Right lobe of liver (tissue), 6 donors: Measurements from ENCODE around the gene RYR3. TPM values are rescaled to one million over a fixed set of nuclear protein-coding genes. Genes with fewer than 3 reads are reported as not detected.

Experiments used
- ATAC-seq, 4 donors: fragments of 200-7000 bp; cut with Tn5 transposase; one replicate each; pipeline ENCODE4 v1.9.1; 2020; ENCODE audit warnings: mild to moderate bottlenecking in 4 of 4, moderate library complexity in 4 of 4
- DNase-seq, 3 donors: peaks; one replicate each; pipeline ENCODE4 v3.0.0-alpha.2; 2020
- H3K27ac ChIP-seq, 3 donors: fragments of 200-600 bp; one replicate each; pipeline ENCODE4 v1.8.0; 2022
- H3K27me3 ChIP-seq, 2 donors: fragments of 200-600 bp; one replicate each; pipeline ENCODE4 v1.8.0; 2022
- H3K36me3 ChIP-seq, 4 donors: fragments of 200-600 bp; sonication (generic) in 1 of 4; one replicate each; pipeline versions ENCODE4 v1.5.1 to v1.8.0; 2017 to 2022; ENCODE audit warnings: control low read depth in 1 of 4
- H3K4me1 ChIP-seq, 4 donors: fragments of 200-600 bp; sonication (generic) in 1 of 4; one replicate each; pipeline versions ENCODE4 v1.5.1 to v1.8.0; 2017 to 2022; ENCODE audit warnings: control low read depth in 1 of 4
- H3K4me3 ChIP-seq, 3 donors: fragments of 200-600 bp; one replicate each; pipeline ENCODE4 v1.8.0; 2022
- H3K9me3 ChIP-seq, 4 donors: fragments of 200-600 bp; sonication (generic) in 1 of 4; one replicate each; pipeline versions ENCODE4 v1.5.1 to v1.8.0; 2017 to 2022; ENCODE audit warnings: control low read depth in 1 of 4
- POLR2A ChIP-seq: fragments of 450-650 bp; IDR thresholded peaks from one replicate; pipeline ENCODE4 v1.6.1; 2017; ENCODE audit warnings: antibody characterized with exemption, mild to moderate bottlenecking
- WGBS: methylation state at CpG from one replicate; pipeline ENCODE4 v1.1.6; 2018; ENCODE audit warnings: low coverage, low lambda C conversion rate; ENCODE audit not compliant: insufficient coverage; ENCODE audit errors: missing lambda C conversion rate; 5-methylcytosine and 5-hydroxymethylcytosine counted together
- intact Hi-C, 2 donors: fragments of 100-400 bp; cut with DNase I; formaldehyde crosslinking; loops; one replicate each; pipeline versions ENCODE4 v1.11.2 to v1.14.1; 2022
- total RNA-seq, 6 experiments: library from RNA; depleted of rRNA in 2 of 6; stranded (reverse); fragments of >200 nt in 2 of 6; fragmentation: NEBNext Ultra II Directional in 3 of 6; extraction: Animal tissue kit (Norgen Biotek cat#: 25700) in 3 of 6; gene quantifications; one replicate each; pipeline versions ENCODE4 v1.1.0 to v1.2.4, GENCODE V29; 2016 to 2023
- TF ChIP-seq, protein P1 (sequence below), 4 donors: fragments of 200-600 bp in 3 of 4; fragments of 450-650 bp in 1 of 4; IDR thresholded peaks; one replicate each; pipeline versions ENCODE4 v1.5.1 to v1.8.0; 2016 to 2022; ENCODE audit warnings: antibody characterized with exemption in 4 of 4, mild to moderate bottlenecking in 2 of 4
- donor health status: DM: no; HTN: yes; CAD: no.
- donor health status: DM: no; HTN: no; CAD: no.
- donor health status: DM: no; HTN: no; CAD: no.
- donor health status: DM: no; HTN: yes; CAD: no.
- donor health status: DM: no; HTN: yes; CAD: no.

Gene RYR3
- total RNA-seq, 6 experiments from 2014 or later: under 0.01 to 0.31 (median 0.05) TPM; not detected in 3

DNA sequence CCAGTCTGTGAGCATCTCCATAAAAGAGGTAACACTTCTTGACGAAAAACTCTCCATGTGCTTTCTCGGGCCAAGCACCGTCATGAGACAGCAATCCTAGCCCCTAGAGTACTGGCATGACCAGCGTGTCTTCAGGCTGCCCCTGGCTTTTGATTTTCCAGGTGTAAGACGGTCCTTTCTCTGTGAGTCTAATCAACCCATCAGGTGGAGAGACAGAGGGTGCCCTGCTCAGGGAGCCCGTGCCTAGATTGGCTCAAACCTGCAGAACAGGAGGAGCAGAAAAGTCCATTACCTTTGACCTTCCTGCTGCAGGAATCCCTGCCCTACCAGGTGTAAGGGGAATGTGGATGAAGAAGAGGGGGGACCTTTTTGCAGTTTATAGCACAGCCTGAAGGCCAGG lies 548.1 kb downstream of the RYR3 start:
- H3K27ac ChIP-seq: no peak overlapping the region
- TF ChIP-seq, protein P1, sequence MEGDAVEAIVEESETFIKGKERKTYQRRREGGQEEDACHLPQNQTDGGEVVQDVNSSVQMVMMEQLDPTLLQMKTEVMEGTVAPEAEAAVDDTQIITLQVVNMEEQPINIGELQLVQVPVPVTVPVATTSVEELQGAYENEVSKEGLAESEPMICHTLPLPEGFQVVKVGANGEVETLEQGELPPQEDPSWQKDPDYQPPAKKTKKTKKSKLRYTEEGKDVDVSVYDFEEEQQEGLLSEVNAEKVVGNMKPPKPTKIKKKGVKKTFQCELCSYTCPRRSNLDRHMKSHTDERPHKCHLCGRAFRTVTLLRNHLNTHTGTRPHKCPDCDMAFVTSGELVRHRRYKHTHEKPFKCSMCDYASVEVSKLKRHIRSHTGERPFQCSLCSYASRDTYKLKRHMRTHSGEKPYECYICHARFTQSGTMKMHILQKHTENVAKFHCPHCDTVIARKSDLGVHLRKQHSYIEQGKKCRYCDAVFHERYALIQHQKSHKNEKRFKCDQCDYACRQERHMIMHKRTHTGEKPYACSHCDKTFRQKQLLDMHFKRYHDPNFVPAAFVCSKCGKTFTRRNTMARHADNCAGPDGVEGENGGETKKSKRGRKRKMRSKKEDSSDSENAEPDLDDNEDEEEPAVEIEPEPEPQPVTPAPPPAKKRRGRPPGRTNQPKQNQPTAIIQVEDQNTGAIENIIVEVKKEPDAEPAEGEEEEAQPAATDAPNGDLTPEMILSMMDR (IDR thresholded peaks at IDR 0.05): no peak
- TF ChIP-seq POLR2A: no peak
- no peaks in the 10 kb centered on the region for H3K27me3 ChIP-seq
- DNase-seq (no peak), ATAC-seq (no peak)
- no peaks in the 10 kb centered on the region for H3K4me1 ChIP-seq
- WGBS: 100% methylated on average over 2 of the region's 6 CpGs
- intact Hi-C loops: no loop called here
- H3K9me3 ChIP-seq: no peaks in the 10 kb centered on the region
- no peak overlapping the region for H3K4me3 ChIP-seq
- no peaks in the 10 kb centered on the region for H3K36me3 ChIP-seq

- TF ChIP-seq, protein P1 (IDR thresholded peaks at IDR 0.05): no peak
- WGBS: 88% methylated on average over 1 of the region's 1 CpG
- DNase-seq: no peak
- no peak for ATAC-seq
- peaks cover 0 to 5% (median 0%) of the 10 kb centered on the region in 4 donors for H3K36me3 ChIP-seq
- intact Hi-C loops: no loop called here
- no peak overlapping the region for H3K4me3 ChIP-seq
- H3K27me3 ChIP-seq: no peaks in the 10 kb centered on the region
- H3K4me1 ChIP-seq: no peaks in the 10 kb centered on the region
- no peaks in the 10 kb centered on the region for H3K9me3 ChIP-seq
- H3K27ac ChIP-seq: no peak overlapping the region
Measured at GRCh38 chr15:33859992-33860545, 549.3 kb downstream of the RYR3 start.

DNA sequence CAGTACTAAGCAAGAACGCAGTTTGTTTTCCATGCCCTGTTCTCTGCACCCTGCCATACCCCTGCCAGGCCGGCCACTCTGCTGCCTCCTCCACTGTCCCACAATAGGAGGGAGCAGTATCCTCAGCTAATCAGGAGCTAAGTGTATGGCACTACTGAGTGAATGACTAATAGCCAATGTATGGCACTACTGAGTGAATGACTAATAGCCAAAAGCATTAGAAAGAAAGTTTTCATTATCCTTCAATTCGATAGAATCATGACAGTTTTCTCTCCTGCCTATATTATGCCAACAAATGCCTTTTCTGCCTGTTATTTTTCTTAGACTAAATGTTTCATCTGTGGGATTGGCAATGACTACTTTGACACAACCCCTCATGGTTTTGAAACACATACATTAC lies 550.0 kb downstream of the RYR3 start:
- Histone ChIP-seq H3K27ac (no peak overlapping the region), H3K4me1 (no peaks in the 10 kb centered on the region), H3K9me3 (no peaks in the 10 kb centered on the region), H3K36me3 (peaks cover 0 to 5% (median 0%) of the 10 kb centered on the region in 4 donors), H3K4me3 (no peak overlapping the region), H3K27me3 (no peaks in the 10 kb centered on the region)
- no peak for ATAC-seq
- intact Hi-C loops: no loop called here
- 88% methylated on average over 1 of the region's 3 CpGs for WGBS
- TF ChIP-seq POLR2A: no peak
- TF ChIP-seq, protein P1 (IDR thresholded peaks at IDR 0.05): no peak
- no peak for DNase-seq

DNA sequence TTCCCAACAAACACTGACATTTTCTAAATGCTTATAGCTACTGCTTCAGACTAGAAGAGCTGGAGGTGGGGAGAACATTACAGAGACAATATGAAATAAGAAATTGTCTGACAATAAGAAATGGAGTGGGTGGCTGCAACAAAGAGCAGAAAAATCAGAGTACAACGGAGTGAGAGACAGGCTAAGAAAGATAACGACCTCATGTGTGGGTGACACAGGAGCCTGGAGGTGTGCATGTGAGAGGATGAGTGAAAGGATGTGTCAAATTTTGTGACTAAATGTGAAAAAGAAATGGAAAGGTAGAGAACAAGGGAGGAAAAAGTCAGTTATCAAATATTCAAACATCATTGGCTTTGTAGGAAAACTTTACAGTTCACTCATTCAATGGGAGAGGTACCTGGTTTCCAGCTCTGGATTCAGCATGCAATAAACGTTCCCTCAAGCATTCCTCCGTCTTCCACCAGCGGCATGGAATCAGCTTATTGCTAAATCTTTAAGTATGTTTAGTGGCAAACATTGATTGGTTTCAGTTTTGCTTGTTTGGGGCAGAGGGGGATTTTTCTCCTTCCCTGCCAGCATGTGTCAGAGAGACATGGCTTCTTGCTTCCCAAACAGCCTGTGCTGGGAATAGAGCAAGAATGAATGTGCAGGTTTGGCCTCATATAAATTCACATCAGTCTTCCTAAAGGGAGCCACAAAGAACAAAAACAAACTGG lies 553.8 kb downstream of the RYR3 start:
- peaks cover 0 to 5% (median 0%) of the 10 kb centered on the region in 4 donors for H3K36me3 ChIP-seq
- no peak for ATAC-seq
- WGBS: 65% methylated on average over 5 of the region's 5 CpGs

More for the DNA sequence above, 553.8 kb downstream of the RYR3 start:
- DNase-seq: no peak
- intact Hi-C loops: no loop called here
- no peak overlapping the region for H3K4me3 ChIP-seq
- H3K27me3 ChIP-seq: no peaks in the 10 kb centered on the region
- H3K4me1 ChIP-seq: no peaks in the 10 kb centered on the region
- H3K9me3 ChIP-seq: no peaks in the 10 kb centered on the region
- no peak overlapping the region for H3K27ac ChIP-seq
- TF ChIP-seq, protein P1 (IDR thresholded peaks at IDR 0.05): no peak
- no peak for TF ChIP-seq POLR2A
